Trophoblast cell (in vitro differentiated cells and primary cell): ENCODE data around the gene IREB2.
"Not testable (repeated sequence)": the region's sequence is repeated elsewhere in the genome, so short reads cannot be mapped to it uniquely, and the experiment has no call there.

Experiments used
- DNase-seq, 2 donors: peaks; one replicate each; pipeline ENCODE4 v3.0.0-alpha.2; 2016
- H2AFZ ChIP-seq: 2 replicates; pipeline ENCODE4 v1.6.1; 2013; ENCODE audit warnings: low read length, moderate library complexity, mild to moderate bottlenecking; ENCODE audit not compliant: insufficient read depth, poor library complexity
- H2AK5ac ChIP-seq: 2 replicates; pipeline ENCODE4 v1.6.1; 2013; ENCODE audit warnings: mild to moderate bottlenecking, low read length
- H2BK120ac ChIP-seq: 2 replicates; pipeline ENCODE4 v1.6.1; 2013; ENCODE audit warnings: low read length, mild to moderate bottlenecking, moderate library complexity; ENCODE audit not compliant: insufficient read depth, poor library complexity
- H2BK12ac ChIP-seq: 2 replicates; pipeline ENCODE4 v1.6.1; 2013; ENCODE audit warnings: mild to moderate bottlenecking, low read length, moderate library complexity
- H2BK5ac ChIP-seq: 2 replicates; pipeline ENCODE4 v1.6.1; 2013; ENCODE audit warnings: low read length, low read depth, moderate library complexity, mild to moderate bottlenecking; ENCODE audit not compliant: poor library complexity
- H3K14ac ChIP-seq: 2 replicates; pipeline ENCODE4 v1.6.1; 2013; ENCODE audit warnings: mild to moderate bottlenecking, low read length
- H3K18ac ChIP-seq: 2 replicates; pipeline ENCODE4 v1.6.1; 2013; ENCODE audit warnings: mild to moderate bottlenecking, low read length
- H3K23ac ChIP-seq: 2 replicates; pipeline ENCODE4 v1.6.1; 2013; ENCODE audit warnings: low read length
- H3K27ac ChIP-seq: 2 replicates; pipeline ENCODE4 v1.5.1; 2013; ENCODE audit warnings: low read depth, mild to moderate bottlenecking, inconsistent platforms, low read length, moderate library complexity
- H3K27me3 ChIP-seq: 2 replicates; pipeline ENCODE4 v1.6.1; 2013; ENCODE audit warnings: inconsistent platforms, mild to moderate bottlenecking, low read length, moderate library complexity; ENCODE audit not compliant: insufficient read depth
- H3K36me3 ChIP-seq, 2 experiments: 1 replicate in 1 of 2; 2 replicates in 1 of 2; pipeline ENCODE4 v1.6.1; 2013; ENCODE audit warnings: low read length in 2 of 2, mild to moderate bottlenecking in 2 of 2, moderate library complexity in 1 of 2; ENCODE audit not compliant: insufficient read depth in 2 of 2, control insufficient read depth in 1 of 2
- H3K4ac ChIP-seq: 2 replicates; pipeline ENCODE4 v1.6.1; 2013; ENCODE audit warnings: low read depth, mild to moderate bottlenecking, low read length, moderate library complexity
- H3K4me1 ChIP-seq, 2 experiments: 1 replicate in 1 of 2; 2 replicates in 1 of 2; pipeline ENCODE4 v1.6.1; 2013; ENCODE audit warnings: low read length in 2 of 2, mild to moderate bottlenecking in 2 of 2, moderate library complexity in 1 of 2; ENCODE audit not compliant: insufficient read depth in 2 of 2, control insufficient read depth in 1 of 2
- H3K4me2 ChIP-seq: 2 replicates; pipeline ENCODE4 v1.6.1; 2013; ENCODE audit warnings: inconsistent platforms, mild to moderate bottlenecking, low read length, moderate library complexity
- H3K4me3 ChIP-seq: 2 replicates; pipeline ENCODE4 v1.5.1; 2013; ENCODE audit warnings: mild to moderate bottlenecking, low read depth, low read length, inconsistent platforms
- H3K79me1 ChIP-seq: one replicate; pipeline ENCODE4 v1.6.1; 2013; ENCODE audit warnings: low read length
- H3K79me2 ChIP-seq: 2 replicates; pipeline ENCODE4 v1.6.1; 2013; ENCODE audit warnings: low read length, mild to moderate bottlenecking; ENCODE audit not compliant: control insufficient read depth, insufficient read depth, poor library complexity
- H3K9ac ChIP-seq: 2 replicates; pipeline ENCODE4 v1.6.1; 2013; ENCODE audit warnings: mild to moderate bottlenecking, low read length
- H3K9me3 ChIP-seq: 2 replicates; pipeline ENCODE4 v1.6.1; 2013; ENCODE audit warnings: low read depth, mild to moderate bottlenecking, control low read depth, inconsistent platforms, low read length; ENCODE audit not compliant: insufficient read depth
- H4K12ac ChIP-seq: 2 replicates; pipeline ENCODE4 v1.6.1; 2013; ENCODE audit warnings: low read depth, mild to moderate bottlenecking, low read length, moderate library complexity
- H4K8ac ChIP-seq: 2 replicates; pipeline ENCODE4 v1.6.1; 2013; ENCODE audit warnings: low read depth, mild to moderate bottlenecking, low read length, moderate library complexity
- H4K91ac ChIP-seq: one replicate; pipeline ENCODE4 v1.6.1; 2013; ENCODE audit warnings: low read depth, mild to moderate bottlenecking, low read length, moderate library complexity
- WGBS: extraction: QIAGEN DNeasy Blood & Tissue Kit; methylation state at CpG from one replicate; pipeline ENCODE4 v1.1.7; 2013; ENCODE audit warnings: missing lambda C conversion rate; ENCODE audit not compliant: insufficient read length, insufficient coverage; ENCODE audit errors: extremely low coverage; 5-methylcytosine and 5-hydroxymethylcytosine counted together

The IREB2 gene

GRCh38 chr15:78434134-78434533, 3.9 kb upstream of the IREB2 start:
- no peak for DNase-seq
- Histone ChIP-seq H3K4ac (no peak overlapping the region), H2BK120ac (no peak overlapping the region), H3K79me1 (peaks cover 5% of the 10 kb centered on the region), H3K9me3 (no peaks in the 10 kb centered on the region), H4K12ac (no peak overlapping the region), H3K4me1 (peaks cover 0 to 2% of the 10 kb centered on the region in 2 experiments), H3K23ac (no peak overlapping the region), H3K9ac (no peak overlapping the region), H3K4me2 (no peak overlapping the region), H2AFZ (no peak overlapping the region), H3K79me2 (peaks cover 5% of the 10 kb centered on the region), H2BK12ac (no peak overlapping the region), H2BK5ac (no peak overlapping the region), H3K4me3 (no peak overlapping the region), H4K91ac (no peak overlapping the region), H4K8ac (no peak overlapping the region), H3K27ac (no peak overlapping the region), H3K36me3 (no peaks in the 10 kb centered on the region), H3K27me3 (no peaks in the 10 kb centered on the region), H3K14ac (no peak overlapping the region), H2AK5ac (no peak overlapping the region), H3K18ac (no peak overlapping the region)
- WGBS = no CpG with 5 or more reads among the region's 8 CpGs

- not testable (repeated sequence) for H3K4ac ChIP-seq, H3K27ac ChIP-seq, H2AK5ac ChIP-seq, H3K79me2 ChIP-seq, H4K91ac ChIP-seq, H3K4me3 ChIP-seq, H3K79me1 ChIP-seq, H3K9me3 ChIP-seq, H3K14ac ChIP-seq, H3K18ac ChIP-seq, H3K4me2 ChIP-seq, H3K4me1 ChIP-seq, H3K23ac ChIP-seq, H2BK120ac ChIP-seq, H4K8ac ChIP-seq, H3K36me3 ChIP-seq, H3K9ac ChIP-seq, H2BK12ac ChIP-seq, H2BK5ac ChIP-seq, H2AFZ ChIP-seq, H3K27me3 ChIP-seq, H4K12ac ChIP-seq, DNase-seq
- WGBS = no CpG with 5 or more reads among the region's 6 CpGs
Observed at GRCh38 chr15:78434711-78435110, 3.3 kb upstream of the IREB2 start.

GRCh38 chr15:78437107-78437761, 782 bp upstream of the IREB2 start:
- Histone ChIP-seq H2AK5ac (no peak overlapping the region), H2AFZ (peak overlapping the region; percentile 56), H3K4me3 (peak overlapping the region; percentile 78)

GRCh38 chr15:78438619-78439285, 736 bp downstream of the IREB2 start:
- Histone ChIP-seq H2AFZ (peak overlapping the region; percentile 3), H3K27ac (peak overlapping the region; percentile 88), H3K4me1 (peaks cover 0 to 5% of the 10 kb centered on the region in 2 experiments), H4K8ac (peak overlapping the region; percentile 90), H2BK12ac (no peak overlapping the region), H3K18ac (peak overlapping the region; percentile 87), H3K36me3 (peaks cover 4 to 11% of the 10 kb centered on the region in 2 experiments), H3K9me3 (no peaks in the 10 kb centered on the region), H3K79me2 (peaks cover 5% of the 10 kb centered on the region), H3K4me3 (peak overlapping the region; percentile 96), H3K14ac (peak overlapping the region; percentile 87), H2BK5ac (peak overlapping the region; percentile 78), H3K79me1 (peaks cover 5% of the 10 kb centered on the region), H4K12ac (peak overlapping the region; percentile 1), H3K4me2 (peak overlapping the region; percentile 61), H2AK5ac (peak overlapping the region; percentile 1), H4K91ac (peak overlapping the region; percentile 92), H3K23ac (no peak overlapping the region), H3K9ac (peak overlapping the region; percentile 99), H3K4ac (peak overlapping the region; percentile 24), H2BK120ac (peak overlapping the region; percentile 74), H3K27me3 (no peaks in the 10 kb centered on the region)
- WGBS = no CpG with 5 or more reads among the region's 23 CpGs
- peak in 1 of 2 donors; percentile 30 for DNase-seq

More at GRCh38 chr15:78437107-78437761, 782 bp upstream of the IREB2 start:
- no peak overlapping the region for H2BK12ac ChIP-seq
- H4K12ac ChIP-seq = peak overlapping the region; percentile 6
- H2BK120ac ChIP-seq = no peak overlapping the region
- H3K4ac ChIP-seq = peak overlapping the region; percentile 20
- DNase-seq = no peak
- peaks cover 5% of the 10 kb centered on the region for H3K79me1 ChIP-seq
- no peaks in the 10 kb centered on the region for H3K9me3 ChIP-seq
- H3K4me2 ChIP-seq = peak overlapping the region; percentile 82
- H3K4me1 ChIP-seq = peaks cover 0 to 2% of the 10 kb centered on the region in 2 experiments
- H4K91ac ChIP-seq = no peak overlapping the region
- peak overlapping the region; percentile 40 for H4K8ac ChIP-seq
- no CpG with 5 or more reads among the region's 11 CpGs for WGBS
- H3K9ac ChIP-seq = peak overlapping the region; percentile 85
- H2BK5ac ChIP-seq = no peak overlapping the region
- H3K27ac ChIP-seq = no peak overlapping the region
- peak overlapping the region; percentile 2 for H3K14ac ChIP-seq
- H3K36me3 ChIP-seq = peaks cover 4 to 8% of the 10 kb centered on the region in 2 experiments
- H3K18ac ChIP-seq = no peak overlapping the region
- H3K23ac ChIP-seq = no peak overlapping the region
- H3K79me2 ChIP-seq = peaks cover 5% of the 10 kb centered on the region
- H3K27me3 ChIP-seq = no peaks in the 10 kb centered on the region
